H1 (cell line): ENCODE data around the gene ABCG1. TPM values are rescaled to one million over a fixed set of nuclear protein-coding genes. Genes with fewer than 3 reads are reported as not detected.

Experiments
- CTCF ChIA-PET: fragments of 300-600 bp; sonication (Branson Sonifier 250); formaldehyde crosslinking; loops from one replicate; lab custom pipeline; 2021; ENCODE audit not compliant: partially characterized antibody; lab: Charles Lee
- POLR2A ChIA-PET: fragments of 300-600 bp; sonication (Branson Sonifier 250); formaldehyde crosslinking; loops from one replicate; lab custom pipeline; 2021; ENCODE audit warnings: inconsistent platforms; ENCODE audit not compliant: partially characterized antibody; lab: Charles Lee
- DNase-seq, 2 experiments: peaks; one replicate each; pipeline versions ENCODE4 v3.0.0 to v3.0.0-alpha.2; 2010 to 2022; ENCODE audit warnings: low spot score in 2 of 2, low read depth in 1 of 2, mixed read lengths in 1 of 2
- FAIRE-seq: peaks from 2 replicates; lab custom pipeline; 2011; peaks lifted over from hg19 to GRCh38; lab: Jason Lieb, UNC
- H2AFZ ChIP-seq: 2 replicates; pipeline ENCODE4 v1.8.1; 2012; ENCODE audit warnings: low read length, inconsistent platforms
- H2AK5ac ChIP-seq: 2 replicates; pipeline ENCODE4 v1.6.1; 2013; ENCODE audit warnings: low read depth, low read length
- H2BK120ac ChIP-seq: replicated peaks from 2 replicates; pipeline ENCODE3; 2013; ENCODE audit warnings: low read depth, low read length, inconsistent platforms
- H2BK12ac ChIP-seq: 2 replicates; pipeline ENCODE4 v1.6.1; 2013; ENCODE audit warnings: low read depth, low read length
- H2BK15ac ChIP-seq: 2 replicates; pipeline ENCODE4 v1.6.1; 2013; ENCODE audit warnings: low read length
- H2BK20ac ChIP-seq: 2 replicates; pipeline ENCODE4 v1.6.1; 2013; ENCODE audit warnings: low read length
- H2BK5ac ChIP-seq: 2 replicates; pipeline ENCODE4 v1.6.1; 2013; ENCODE audit warnings: low read depth, low read length
- H3K14ac ChIP-seq: 2 replicates; pipeline ENCODE4 v1.6.1; 2013; ENCODE audit warnings: inconsistent platforms; ENCODE audit not compliant: insufficient read length
- H3K18ac ChIP-seq: 2 replicates; pipeline ENCODE4 v1.6.1; 2013; ENCODE audit warnings: low read length; ENCODE audit errors: extremely low read depth
- H3K23ac ChIP-seq: 2 replicates; pipeline ENCODE4 v1.6.1; 2013; ENCODE audit warnings: inconsistent platforms; ENCODE audit not compliant: insufficient read length
- H3K23me2 ChIP-seq: 2 replicates; pipeline ENCODE4 v1.6.1; 2013; ENCODE audit warnings: low read depth, low read length
- H3K27ac ChIP-seq: 2 replicates; pipeline ENCODE4 v1.6.1; 2011; ENCODE audit warnings: low read depth, low read length, inconsistent platforms
- H3K27me3 ChIP-seq, 4 experiments: replicated peaks in 1 of 4; 1 replicate in 1 of 4; 2 replicates in 3 of 4; pipeline versions ENCODE4 v1.6.1 to v1.8.1; 2011 to 2013; ENCODE audit warnings: low read length in 3 of 4, mild to moderate bottlenecking in 3 of 4, inconsistent platforms in 2 of 4, mixed read lengths in 2 of 4, moderate library complexity in 1 of 4; ENCODE audit not compliant: control insufficient read depth in 3 of 4, insufficient read depth in 3 of 4; ENCODE audit errors: extremely low read depth in 1 of 4
- H3K36me3 ChIP-seq, 4 experiments: 2 replicates each; pipeline versions ENCODE4 v1.6.1 to v1.8.1; 2011 to 2013; ENCODE audit warnings: mild to moderate bottlenecking in 4 of 4, low read length in 3 of 4, moderate library complexity in 2 of 4, control low read depth in 1 of 4, inconsistent platforms in 1 of 4; ENCODE audit not compliant: insufficient read depth in 4 of 4, control insufficient read depth in 2 of 4
- H3K4ac ChIP-seq: replicated peaks from 2 replicates; pipeline ENCODE3; 2013; ENCODE audit warnings: low read length, low read depth, mixed read lengths, inconsistent platforms; ENCODE audit not compliant: insufficient read length
- H3K4me1 ChIP-seq, 4 experiments: replicated peaks in 1 of 4; 1 replicate in 1 of 4; 2 replicates in 3 of 4; pipeline versions ENCODE4 v1.6.1 to v1.8.1; 2011 to 2013; ENCODE audit warnings: low read length in 3 of 4, inconsistent platforms in 2 of 4, mixed read lengths in 1 of 4; ENCODE audit not compliant: insufficient read depth in 4 of 4, control insufficient read depth in 3 of 4
- H3K4me2 ChIP-seq, 2 experiments: 2 replicates each; pipeline versions ENCODE4 v1.6.1 to v1.8.1; 2011 to 2013; ENCODE audit warnings: low read depth in 2 of 2, low read length in 2 of 2, control low read depth in 1 of 2, inconsistent platforms in 1 of 2, mild to moderate bottlenecking in 1 of 2; ENCODE audit not compliant: insufficient read depth in 1 of 2
- H3K4me3 ChIP-seq, 4 experiments: fragments of 200-600, 300-600 bp in 1 of 4; sonication (generic), shearing (Covaris generic), sonication (Bioruptor Twin) in 1 of 4; 2 replicates each; pipeline versions ENCODE4 v1.5.1 to v1.8.1; 2011 to 2016; ENCODE audit warnings: low read length in 4 of 4, low read depth in 3 of 4, control low read depth in 2 of 4, inconsistent platforms in 2 of 4, mild to moderate bottlenecking in 2 of 4, mixed read lengths in 1 of 4, moderate library complexity in 1 of 4; ENCODE audit not compliant: insufficient read depth in 2 of 4; ENCODE audit errors: extremely low read depth in 1 of 4
- H3K56ac ChIP-seq: replicated peaks from 2 replicates; pipeline ENCODE3; 2013; ENCODE audit warnings: low read depth, mild to moderate bottlenecking, mixed read lengths, low read length, inconsistent platforms; ENCODE audit not compliant: insufficient read length
- H3K79me1 ChIP-seq: 2 replicates; pipeline ENCODE4 v1.6.1; 2013; ENCODE audit warnings: low read depth, low read length, control low read depth
- H3K79me2 ChIP-seq, 2 experiments: 2 replicates each; pipeline versions ENCODE4 v1.6.1 to v1.8.1; 2012 to 2013; ENCODE audit warnings: low read length in 2 of 2, mild to moderate bottlenecking in 2 of 2, inconsistent platforms in 1 of 2; ENCODE audit not compliant: insufficient read depth in 2 of 2, control insufficient read depth in 1 of 2
- H3K9ac ChIP-seq, 4 experiments: replicated peaks in 1 of 4; 1 replicate in 1 of 4; 2 replicates in 3 of 4; pipeline versions ENCODE4 v1.6.1 to v1.8.1; 2011 to 2013; ENCODE audit warnings: low read depth in 3 of 4, low read length in 3 of 4, control low read depth in 2 of 4, mild to moderate bottlenecking in 2 of 4, moderate library complexity in 2 of 4, inconsistent platforms in 1 of 4; ENCODE audit errors: extremely low read depth in 1 of 4
- H3K9me3 ChIP-seq, 2 experiments: 2 replicates each; pipeline versions ENCODE4 v1.6.1 to v1.8.1; 2012 to 2013; ENCODE audit warnings: mild to moderate bottlenecking in 2 of 2, moderate library complexity in 2 of 2, control low read depth in 1 of 2, inconsistent platforms in 1 of 2, low read depth in 1 of 2, low read length in 1 of 2, mixed read lengths in 1 of 2; ENCODE audit not compliant: insufficient read depth in 2 of 2
- H4K20me1 ChIP-seq, 2 experiments: replicated peaks in 1 of 2; 2 replicates each; pipeline versions ENCODE3 to v1.8.1; 2011 to 2013; ENCODE audit warnings: inconsistent platforms in 2 of 2, low read length in 2 of 2, mild to moderate bottlenecking in 1 of 2; ENCODE audit not compliant: insufficient read depth in 2 of 2, control insufficient read depth in 1 of 2
- H4K5ac ChIP-seq: 2 replicates; pipeline ENCODE4 v1.6.1; 2013; ENCODE audit warnings: low read length, low read depth, mixed read lengths, inconsistent platforms; ENCODE audit not compliant: insufficient read length
- H4K8ac ChIP-seq: 2 replicates; pipeline ENCODE4 v1.8.0; 2013; ENCODE audit warnings: mild to moderate bottlenecking, moderate library complexity, low read length, inconsistent platforms; ENCODE audit not compliant: insufficient read depth; ENCODE audit errors: extremely low read depth
- H4K91ac ChIP-seq: replicated peaks from 2 replicates; pipeline ENCODE3; 2013; ENCODE audit warnings: low read length, mixed read lengths, inconsistent platforms; ENCODE audit not compliant: insufficient read length
- CBX5 ChIP-seq: fragments of 300-800, 300-1000 bp; sonication (generic); IDR thresholded peaks from 2 replicates; pipeline ENCODE4 v1.7.1; 2016; ENCODE audit warnings: antibody characterized with exemption, low read length, low read depth
- CREB1 ChIP-seq: IDR thresholded peaks from 2 replicates; pipeline ENCODE4 v1.6.1; 2012; ENCODE audit warnings: inconsistent platforms
- RXRA ChIP-seq: IDR thresholded peaks from 2 replicates; pipeline ENCODE4 v1.6.1; 2011; ENCODE audit warnings: low read depth, mild to moderate bottlenecking, low read length, moderate library complexity; ENCODE audit not compliant: insufficient read depth
- SIX5 ChIP-seq: IDR thresholded peaks from 2 replicates; pipeline ENCODE4 v1.6.1; 2011; ENCODE audit warnings: mild to moderate bottlenecking, low read depth, low read length
- SP2 ChIP-seq: IDR thresholded peaks from 2 replicates; pipeline ENCODE4 v1.6.1; 2012; ENCODE audit warnings: mild to moderate bottlenecking, low read length, inconsistent platforms
- WGBS, 2 experiments: shearing (Covaris generic) in 1 of 2; methylation state at CpG; one replicate each; pipeline versions ENCODE4 v1.1.6 to v1.1.7; 2013 to 2015; ENCODE audit warnings: low lambda C conversion rate in 2 of 2, mixed read lengths in 2 of 2, inconsistent platforms in 1 of 2, low coverage in 1 of 2, missing lambda C conversion rate in 1 of 2; ENCODE audit not compliant: insufficient replicate concordance in 2 of 2, insufficient coverage in 1 of 2, insufficient read length in 1 of 2; ENCODE audit errors: extremely low coverage in 1 of 2, missing lambda C conversion rate in 1 of 2; 5-methylcytosine and 5-hydroxymethylcytosine counted together
- polyA plus RNA-seq, 7 experiments: library from polyadenylated mRNA; depleted of rRNA in 3 of 7; stranded (reverse) in 5 of 7; unstranded in 2 of 7; fragments of >200 nt in 5 of 7; fragments of 200-250 nt in 2 of 7; gene quantifications; 1 replicate in 5 of 7; 2 replicates in 1 of 7; 4 replicates in 1 of 7; pipeline versions ENCODE4 v1.2.1 to v1.2.3, GENCODE V29; 2011 to 2013; ENCODE audit warnings: missing spikeins in 2 of 7, mixed read lengths in 2 of 7
- total RNA-seq: library from RNA; stranded (reverse); fragmentation: NEBNext Ultra II Directional; extraction: Animal tissue kit (Norgen Biotek cat#: 25700); gene quantifications from 2 replicates; pipeline ENCODE4 v1.2.1, GENCODE V29; 2021

Gene ABCG1
- total and polyA plus RNA-seq, 2 of the 8 experiments (the other 6 are each of a cell fraction or from before 2014, with no cell fraction given) = 2.1 to 4.0 TPM

DNA sequence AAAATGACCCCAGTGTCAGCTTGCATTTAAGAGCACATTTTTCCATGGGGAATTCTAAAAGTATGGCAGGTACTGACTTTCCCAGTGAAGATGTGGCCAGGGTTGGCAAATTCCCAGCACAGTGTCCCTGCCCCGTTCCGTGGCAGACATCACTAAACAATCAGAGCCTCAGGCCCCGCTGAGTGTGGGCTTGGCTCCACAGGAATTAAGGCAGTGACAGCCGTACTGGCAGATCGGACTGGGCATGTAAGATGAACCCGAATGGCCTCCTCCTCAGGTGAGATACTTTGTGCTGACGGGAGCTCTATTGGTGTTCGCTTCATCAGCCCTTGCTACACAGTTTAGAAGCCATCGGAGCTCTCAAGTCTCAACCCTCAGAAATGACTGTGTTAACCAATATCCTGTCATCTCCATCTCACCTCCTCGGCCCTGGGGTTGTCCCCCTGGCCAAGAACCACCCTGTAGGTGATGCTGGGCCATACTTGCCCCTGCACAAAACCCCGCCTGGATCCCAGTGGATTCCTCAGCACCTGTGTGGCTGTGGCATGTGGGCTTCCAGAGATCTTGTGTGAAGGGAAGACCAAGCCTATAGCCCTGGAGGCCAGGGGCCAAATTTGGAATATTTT lies 29.0 kb upstream of the ABCG1 start:
- DNase-seq (no peak), FAIRE-seq (no peak)
- Histone ChIP-seq H2AK5ac (no peak overlapping the region), H4K20me1 (no peaks in the 10 kb centered on the region), H4K8ac (no peak overlapping the region), H3K18ac (no peak overlapping the region), H2BK15ac (no peak overlapping the region), H3K9ac (no peak overlapping the region), H2BK5ac (no peak overlapping the region), H3K9me3 (no peaks in the 10 kb centered on the region), H3K79me1 (no peaks in the 10 kb centered on the region), H3K36me3 (no peaks in the 10 kb centered on the region), H2BK12ac (no peak overlapping the region), H3K27ac (no peak overlapping the region), H3K79me2 (no peaks in the 10 kb centered on the region), H4K5ac (no peak overlapping the region), H2BK20ac (no peak overlapping the region), H3K4me1 (no peaks in the 10 kb centered on the region), H3K4me3 (no peak overlapping the region), H3K56ac (no peak overlapping the region), H3K14ac (no peak overlapping the region), H4K91ac (no peak overlapping the region), H2AFZ (no peak overlapping the region), H3K23me2 (no peaks in the 10 kb centered on the region), H2BK120ac (no peak overlapping the region), H3K4ac (no peak overlapping the region), H3K23ac (no peak overlapping the region), H3K27me3 (peaks cover 0 to 3% (median 1%) of the 10 kb centered on the region in 4 experiments; a peak in 1 of 7 replicates), H3K4me2 (no peak overlapping the region)
- TF ChIP-seq SP2 (no peak), SIX5 (no peak), CREB1 (no peak), CBX5 (no peak), RXRA (no peak)
- CTCF ChIA-PET = interaction anchor here (0.7 kb wide), 1 partner anchor 90 kb away, joined by 3 read pairs; no protein-coding TSS in a partner anchor
- POLR2A ChIA-PET = no interaction called here
- WGBS, 2 experiments = 93% methylated on average over 11 of the region's 11 CpGs; no CpG with 5 or more reads in 1 of the 2 experiments
